HG03378 (cell line): ENCODE results near the gene TBL1XR1.
"Not testable (repeated sequence)": the region's sequence is repeated elsewhere in the genome, so short reads cannot be mapped to it uniquely, and the experiment has no call there.

Source experiments
- ATAC-seq: cut with Tn5 transposase; IDR thresholded peaks from one replicate; pipeline ENCODE4 v1.9.1; 2021; ENCODE audit warnings: mild to moderate bottlenecking, moderate library complexity; ENCODE audit not compliant: unreplicated experiment

Gene TBL1XR1

DNA sequence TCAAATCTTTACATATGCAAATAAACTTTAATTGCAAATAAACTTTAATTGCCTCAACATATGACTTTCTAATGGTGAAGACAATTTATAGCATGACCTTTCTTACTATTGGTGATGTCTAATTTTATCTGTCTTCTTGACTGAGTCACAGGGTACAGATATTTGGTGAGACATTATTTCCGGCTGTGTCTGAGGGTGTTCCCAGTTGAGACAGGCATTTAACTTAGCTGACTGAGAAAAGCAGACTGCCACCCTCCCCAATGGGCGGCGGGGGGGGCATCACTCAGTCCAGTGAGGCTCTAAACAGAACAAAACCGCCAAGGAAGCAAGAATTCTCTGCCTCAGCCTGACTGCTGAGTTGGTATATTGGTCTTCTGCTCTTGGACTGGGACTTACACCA lies 160.0 kb downstream of the TBL1XR1 start:
- no peak for ATAC-seq

DNA sequence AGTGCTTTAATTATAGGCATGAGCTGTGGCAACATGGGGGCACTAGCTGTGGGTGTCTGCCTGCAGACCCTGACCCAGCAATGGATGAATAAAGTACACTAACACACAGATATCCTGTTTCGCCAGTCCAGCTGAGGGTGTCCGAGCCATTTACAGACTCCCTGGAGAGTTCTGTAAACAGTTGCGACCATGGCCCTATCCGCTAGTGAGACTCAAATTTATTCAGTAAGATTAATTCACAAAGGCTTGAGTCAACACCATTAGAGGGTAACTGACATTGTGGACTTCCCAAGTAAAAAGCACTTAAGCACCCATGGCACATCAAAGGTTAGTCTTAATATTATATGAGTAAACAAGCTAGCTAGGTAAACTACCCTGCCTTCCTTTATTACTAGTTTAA lies 161.6 kb downstream of the TBL1XR1 start:
- ATAC-seq: no peak

DNA sequence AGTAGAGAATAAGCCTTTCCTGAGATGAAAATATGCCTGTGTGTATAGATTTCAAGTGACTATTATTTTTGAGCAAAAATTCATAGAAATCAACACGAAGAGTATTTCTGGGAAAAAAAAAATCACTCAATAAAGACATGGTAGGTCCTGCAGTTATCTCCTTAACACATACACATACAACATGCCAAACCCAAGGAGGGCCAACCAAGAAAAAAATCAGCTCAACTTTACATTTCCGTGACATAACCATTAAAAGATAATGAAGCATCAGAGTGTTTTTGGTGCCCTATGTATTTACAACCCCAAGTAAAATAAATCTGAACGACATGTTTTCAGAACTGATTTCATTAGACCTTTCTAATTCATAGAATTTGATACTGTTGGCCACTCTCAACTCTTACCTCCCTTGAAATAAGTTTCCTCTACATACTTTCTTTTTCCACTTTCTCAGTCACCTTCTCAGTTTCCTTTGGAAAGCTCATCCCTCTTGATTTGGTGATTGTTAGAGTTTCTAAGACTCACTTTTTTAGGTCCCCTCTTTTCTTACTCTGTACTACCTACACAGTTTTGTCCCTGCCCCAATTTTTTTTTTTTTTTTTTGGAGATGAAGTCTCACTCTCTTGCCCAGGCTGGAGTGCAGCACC lies 162.3 kb downstream of the TBL1XR1 start:
- no peak for ATAC-seq

- ATAC-seq: no peak
Measured at GRCh38 chr3:177026505-177027277, 170.6 kb downstream of the TBL1XR1 start.

GRCh38 chr3:177015881-177016280 lies 181.4 kb downstream of the TBL1XR1 start:
- ATAC-seq: no peak

DNA sequence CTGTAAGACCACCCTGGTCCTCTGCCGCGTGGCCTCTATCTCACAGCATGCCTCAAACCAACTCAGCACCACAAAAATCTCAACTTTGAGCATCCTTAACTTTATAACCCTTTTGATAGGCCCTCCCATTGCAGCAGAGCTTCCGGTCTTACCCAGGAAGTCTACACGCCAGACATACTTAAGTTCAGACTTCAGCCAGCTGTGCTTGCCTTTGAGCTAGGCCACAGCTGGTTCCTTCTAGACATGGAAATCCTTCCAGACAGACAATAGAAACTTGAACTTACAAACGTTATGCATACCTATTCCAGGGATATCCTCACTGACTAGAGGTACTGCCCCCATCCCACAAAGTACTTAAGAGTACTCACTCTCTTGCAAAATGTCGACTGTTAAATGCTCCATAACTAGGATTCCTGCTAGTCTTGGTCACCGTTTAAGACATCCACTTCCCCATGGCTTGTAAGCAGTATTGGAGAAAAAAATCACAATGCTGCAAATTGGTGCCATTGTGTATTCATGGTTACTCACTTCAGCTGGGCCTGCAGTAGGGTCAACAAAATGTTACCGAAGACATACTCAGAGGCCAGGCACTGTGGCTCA lies 183.5 kb downstream of the TBL1XR1 start:
- ATAC-seq: no peak

DNA sequence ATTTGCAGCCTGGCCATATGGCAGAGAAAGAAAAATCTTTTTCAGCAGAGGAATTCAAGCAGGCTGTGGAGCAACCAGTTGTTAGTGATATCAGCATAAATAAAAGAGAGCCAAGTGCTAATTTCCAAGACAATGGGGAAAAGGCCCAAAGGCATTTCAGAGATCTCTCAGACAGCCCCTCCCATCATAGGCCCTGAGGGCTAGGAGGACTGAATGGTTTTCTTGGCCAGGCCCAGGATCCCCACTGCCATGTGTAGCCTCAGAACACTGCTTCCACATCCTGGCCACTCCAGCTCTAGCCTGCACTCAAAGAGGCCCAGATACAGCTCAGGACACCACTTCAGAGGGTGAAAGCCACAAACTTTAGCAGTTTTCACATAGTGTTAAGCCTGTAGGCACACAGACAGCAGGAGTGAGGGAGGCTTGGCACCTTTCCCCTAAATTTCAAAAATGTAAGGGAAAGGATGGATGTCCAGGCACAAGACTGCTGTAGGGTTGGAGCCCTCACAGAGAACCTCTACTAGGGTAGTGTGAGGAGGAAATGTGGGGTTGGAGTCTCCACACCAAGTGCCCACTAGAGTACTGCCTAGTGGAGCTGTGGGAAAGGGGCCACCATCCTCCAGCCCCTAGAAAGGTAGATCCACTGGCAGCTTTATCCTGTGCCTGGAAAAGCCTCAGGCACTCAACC lies 191.4 kb downstream of the TBL1XR1 start:
- no peak for ATAC-seq

DNA sequence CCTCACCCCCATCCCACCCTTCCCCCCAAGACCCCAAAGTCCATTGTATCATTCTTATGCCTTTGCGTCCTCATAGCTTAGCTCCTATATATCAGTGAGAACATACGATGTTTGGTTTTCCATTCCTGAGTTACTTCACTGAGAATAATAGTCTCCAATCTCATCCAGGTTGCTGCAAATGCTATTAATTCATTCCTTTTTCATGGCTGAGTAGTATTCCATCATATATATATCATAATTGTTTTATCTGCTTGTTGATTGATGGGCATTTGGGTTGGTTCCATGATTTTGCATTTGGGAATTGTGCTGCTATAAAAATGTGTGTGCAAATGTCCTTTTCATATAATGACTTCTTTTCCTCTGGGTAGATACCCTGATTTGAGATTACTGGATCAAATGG lies 197.1 kb downstream of the TBL1XR1 start:
- ATAC-seq: not testable (repeated sequence)

DNA sequence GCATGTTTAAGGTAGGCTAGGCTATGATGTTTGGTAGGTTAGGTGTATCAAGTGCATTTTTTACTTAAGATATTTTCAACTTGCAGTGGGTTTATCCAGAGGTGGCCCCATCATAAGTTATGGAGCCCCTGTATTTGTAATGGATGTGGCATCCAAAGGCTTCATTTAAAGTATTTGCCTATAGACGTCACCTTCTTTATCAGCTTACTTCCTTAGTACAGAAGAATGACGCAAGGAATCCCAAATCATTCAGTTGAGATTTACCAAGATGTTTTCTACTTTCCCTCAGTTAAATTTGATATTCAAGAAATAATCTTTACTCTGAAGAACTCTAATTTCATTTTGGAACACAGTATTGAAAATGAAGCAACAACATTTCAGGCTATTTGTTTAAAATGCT lies 201.3 kb downstream of the TBL1XR1 start:
- ATAC-seq: no peak

- ATAC-seq: no peak
Measured at GRCh38 chr3:176994891-176995781, 202.1 kb downstream of the TBL1XR1 start.

DNA sequence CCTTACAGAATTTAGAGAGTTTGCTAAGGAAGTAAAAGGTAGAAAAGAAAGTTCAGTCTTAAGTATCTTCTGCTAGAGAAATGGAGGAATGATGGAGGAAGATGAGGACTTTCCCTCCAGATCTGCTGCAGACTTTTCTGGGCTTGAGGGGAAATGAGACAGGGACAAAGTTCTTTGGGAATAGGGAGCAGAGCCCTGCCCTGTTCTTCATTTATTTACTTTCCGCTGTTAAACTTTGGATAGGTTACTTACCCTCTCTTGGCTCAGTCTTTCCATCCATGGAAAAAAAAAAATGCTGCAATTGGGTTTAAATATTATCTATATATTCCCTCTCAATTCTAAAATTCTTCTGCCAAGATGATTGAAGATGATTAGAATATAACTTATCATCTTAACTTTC lies 202.9 kb downstream of the TBL1XR1 start:
- no peak for ATAC-seq

DNA sequence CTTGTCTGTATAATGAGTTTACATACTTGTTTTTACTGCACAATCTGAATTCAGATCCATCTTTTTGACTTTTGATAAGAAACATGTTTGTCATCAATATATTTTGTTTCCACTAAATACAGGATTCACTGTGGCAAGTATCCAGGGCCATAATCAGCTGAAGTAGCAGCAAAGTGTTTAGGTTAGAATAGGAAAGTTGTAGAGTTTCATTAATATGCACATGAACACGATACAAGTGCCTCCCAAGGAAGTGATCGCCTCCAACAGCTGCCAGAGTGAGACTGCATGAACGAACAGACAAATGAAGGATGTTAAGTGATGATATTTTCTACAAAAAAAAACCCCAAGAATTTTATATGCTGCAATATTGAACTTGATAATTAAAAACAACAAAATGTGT lies 204.3 kb downstream of the TBL1XR1 start:
- no peak for ATAC-seq

GRCh38 chr3:176992565-176992964 lies 204.7 kb downstream of the TBL1XR1 start:
- no peak for ATAC-seq

DNA sequence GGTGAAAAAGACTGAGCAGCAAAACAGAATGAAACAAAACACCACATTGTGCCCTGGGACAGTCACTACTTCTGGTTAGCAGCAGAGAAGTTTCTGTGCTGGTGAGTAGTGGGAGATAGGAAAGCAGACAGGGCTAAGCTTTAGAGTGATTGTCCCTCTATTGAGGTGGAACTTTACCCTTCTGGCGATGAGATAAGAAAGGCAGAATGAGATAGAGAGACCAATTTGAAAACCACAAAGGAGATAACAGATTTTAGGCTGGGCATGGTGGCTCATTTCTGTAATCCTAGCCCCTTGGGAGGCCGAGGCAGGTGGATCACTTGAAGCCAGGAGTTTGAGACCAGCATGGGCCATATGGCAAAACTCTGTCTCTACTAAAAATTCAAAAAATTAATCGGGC lies 208.5 kb downstream of the TBL1XR1 start:
- ATAC-seq: no peak

DNA sequence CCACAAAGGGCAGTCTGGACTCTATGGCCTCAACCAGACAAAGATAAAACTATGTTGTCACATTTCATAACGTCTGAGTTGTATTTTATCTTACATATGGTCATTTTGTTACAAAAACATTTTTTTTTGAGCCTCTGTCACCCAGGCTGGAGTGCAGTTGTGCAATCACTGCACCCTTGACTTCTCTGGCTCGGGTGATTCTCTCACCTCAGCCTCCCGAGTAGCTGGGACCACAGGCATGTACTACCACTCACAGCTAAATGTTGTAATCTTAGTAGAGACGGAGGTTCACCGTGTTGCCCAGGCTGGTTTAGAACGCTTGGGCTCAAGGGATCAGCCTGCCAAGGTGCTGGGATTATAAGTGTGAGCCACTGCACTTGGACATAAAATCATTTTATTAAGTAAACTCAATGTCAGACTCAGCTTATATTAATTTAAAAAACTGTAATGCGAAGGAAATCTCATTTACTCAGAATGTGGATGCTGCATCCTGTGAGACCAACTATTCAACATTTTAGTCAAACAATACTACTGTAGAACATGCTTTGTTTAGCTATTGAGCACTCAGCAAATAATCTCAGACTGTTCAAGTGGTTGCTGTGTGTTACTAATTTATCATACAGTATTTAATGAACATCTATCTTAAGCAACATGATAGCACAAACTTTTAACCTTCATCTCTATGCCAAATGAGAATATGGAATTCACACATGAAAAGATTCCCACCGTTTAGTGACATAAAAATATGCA lies 209.2 kb downstream of the TBL1XR1 start:
- ATAC-seq: no peak

DNA sequence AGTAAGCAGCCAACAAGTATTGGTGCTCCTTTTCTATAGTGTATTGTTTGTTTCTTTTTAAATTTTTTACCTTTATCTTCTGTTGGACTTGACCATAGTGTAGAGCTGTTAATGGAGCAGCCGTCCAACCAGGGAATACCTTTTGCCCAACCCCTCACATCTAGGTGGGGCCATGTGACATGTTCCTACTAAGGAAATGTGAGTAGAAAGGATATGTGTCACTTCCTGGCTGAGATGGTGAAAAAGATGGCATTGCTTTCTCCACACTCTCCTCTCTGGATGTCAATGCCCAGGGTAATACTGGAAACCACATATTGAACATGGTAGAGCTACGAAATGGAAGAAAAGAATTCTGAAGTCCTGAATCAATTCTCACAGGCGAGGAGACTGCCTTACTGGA lies 218.8 kb downstream of the TBL1XR1 start:
- no peak for ATAC-seq

- ATAC-seq: no peak
Measured at GRCh38 chr3:176977331-176977730, 220.0 kb downstream of the TBL1XR1 start.

DNA sequence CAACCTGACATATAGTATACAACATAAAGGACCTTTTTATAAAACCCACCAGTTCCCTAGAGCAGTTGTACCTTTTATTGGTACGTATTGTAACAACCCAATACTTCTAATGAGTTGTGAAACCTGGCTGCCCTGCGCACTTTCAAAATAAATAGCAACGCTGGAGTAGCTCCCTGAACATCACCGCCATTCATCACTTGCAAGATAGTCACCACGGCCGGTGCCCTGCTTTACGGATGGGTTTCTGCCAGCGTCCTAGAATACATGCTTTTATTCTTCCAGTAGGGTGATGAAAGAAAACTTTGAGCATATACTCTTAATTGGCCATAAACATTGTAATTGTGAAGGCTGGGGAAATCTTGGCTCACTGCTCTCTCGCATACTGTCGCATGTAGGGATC lies 220.7 kb downstream of the TBL1XR1 start:
- no peak for ATAC-seq

DNA sequence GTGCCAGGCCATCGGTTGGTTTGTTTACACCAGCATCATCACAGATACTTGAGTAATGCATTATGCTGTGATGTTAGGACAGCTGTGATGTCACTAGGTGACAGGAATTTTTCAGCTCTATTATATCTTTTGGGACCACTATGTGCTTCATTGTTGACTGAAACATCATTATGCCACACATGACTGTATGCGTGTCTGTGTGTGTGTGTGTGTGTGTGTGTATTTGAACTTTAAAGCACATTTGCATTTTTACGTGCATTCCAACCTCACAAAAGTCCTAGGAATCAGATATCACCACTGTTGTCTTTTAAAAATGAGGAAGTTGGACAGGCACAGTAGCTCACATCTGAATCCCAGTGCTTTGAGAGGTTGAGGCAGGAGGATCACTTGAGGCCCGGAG lies 223.0 kb downstream of the TBL1XR1 start:
- ATAC-seq: no peak

GRCh38 chr3:176971613-176972174 lies 225.6 kb downstream of the TBL1XR1 start:
- no peak for ATAC-seq
